ENCODE data around the gene SLC6A1.

- TF ChIP-seq CTCF (IDR thresholded peaks at IDR 0.05 in 2 of 3, conservative IDR thresholded peaks at IDR 0.05 in 1 of 3; ENCODE audit: borderline replicate concordance in 1 of 3, insufficient read depth in 1 of 3, low read depth in 2 of 3, low read length in 2 of 3) (no peak), MAX (IDR thresholded peaks at IDR 0.05) (no peak), POLR2AphosphoS5 (IDR thresholded peaks at IDR 0.05; ENCODE audit: low read depth, low read length) (no peak), ZBTB33 (IDR thresholded peaks at IDR 0.05; ENCODE audit: extremely low read depth, insufficient replicate concordance, low read length) (no peak), SP1 (IDR thresholded peaks at IDR 0.05; ENCODE audit: low read depth) (no peak), RAD21 (IDR thresholded peaks at IDR 0.05; ENCODE audit: low read depth) (no peak), POLR2A (IDR thresholded peaks at IDR 0.05; ENCODE audit: borderline replicate concordance, extremely low read depth, insufficient read depth, insufficient read length) (no peak), ZNF274 (IDR thresholded peaks at IDR 0.05; ENCODE audit: low read depth, low read length) (no peak), ATF3 (IDR thresholded peaks at IDR 0.05) (no peak), TCF7L2 (IDR thresholded peaks at IDR 0.05; ENCODE audit: borderline replicate concordance, extremely low read depth, insufficient read depth, insufficient read length) (no peak), ZFX (IDR thresholded peaks at IDR 0.05) (no peak), CEBPB (IDR thresholded peaks at IDR 0.05; ENCODE audit: low read depth) (no peak)
Measured at GRCh38 chr3:10949197-10949596, 43.4 kb upstream of the SLC6A1 start.

All from HCT116 (cell line).